GM19324 (cell line): ENCODE measurements around the gene CTSD.
"Not testable (repeated sequence)": the region's sequence is repeated elsewhere in the genome, so short reads cannot be mapped to it uniquely, and the experiment has no call there.

Experiments
- ATAC-seq: cut with Tn5 transposase; IDR thresholded peaks from one replicate; pipeline ENCODE4 v1.9.1; 2021; ENCODE audit warnings: mild to moderate bottlenecking, moderate library complexity; ENCODE audit not compliant: unreplicated experiment, low FRiP score

CTSD gene

DNA sequence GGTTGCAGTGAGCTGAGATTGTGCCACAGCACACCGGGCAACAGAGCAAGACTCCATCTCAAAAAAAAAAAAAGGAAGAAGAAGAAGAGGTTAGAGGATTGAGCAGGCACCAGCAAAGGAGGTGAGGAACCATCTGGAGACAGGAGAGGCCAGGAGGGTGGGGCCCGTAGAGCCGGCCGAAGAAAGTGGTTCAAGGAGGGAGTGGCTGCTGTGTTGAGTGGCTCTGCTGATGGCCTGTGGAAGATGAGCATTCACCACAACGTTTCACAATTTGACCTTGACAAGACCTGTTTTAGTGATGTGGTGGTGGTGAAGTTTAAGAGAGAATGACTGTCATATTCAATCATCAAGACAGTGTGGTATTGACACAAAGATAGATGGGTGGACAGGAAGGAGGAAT is 6.8 kb upstream of the CTSD start:
- ATAC-seq = no peak

- no peak for ATAC-seq
Measured at GRCh38 chr11:1770061-1770460, 6.3 kb upstream of the CTSD start.

DNA sequence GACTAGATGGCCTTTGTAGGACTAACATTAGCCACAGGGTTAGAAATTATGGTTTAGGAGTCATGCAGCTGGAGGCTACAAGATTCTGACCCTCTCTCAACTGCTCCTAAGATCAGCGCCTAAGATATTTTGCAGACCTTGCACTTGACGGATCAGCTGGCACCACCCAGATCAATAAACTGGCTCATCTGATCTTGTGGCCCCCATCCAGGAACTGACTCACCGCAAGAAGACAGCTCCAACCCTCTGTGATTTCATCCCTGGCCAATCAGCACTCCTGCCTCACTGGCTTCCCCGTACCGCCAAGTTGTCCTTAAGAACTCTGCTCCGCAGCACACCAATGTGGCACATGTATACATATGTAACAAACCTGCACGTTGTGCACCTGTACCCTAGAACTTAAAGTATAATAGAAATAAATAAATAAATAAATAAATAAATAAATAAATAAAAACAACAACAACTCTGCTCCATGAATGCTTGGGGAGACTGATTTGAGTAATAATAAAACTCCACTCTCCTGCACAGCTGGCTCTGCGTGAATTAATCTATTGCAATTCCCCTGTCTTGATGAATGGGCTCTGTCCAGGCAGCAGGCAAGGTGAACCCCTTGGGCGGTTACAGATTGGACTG is 5.7 kb upstream of the CTSD start:
- ATAC-seq = not testable (repeated sequence)

DNA sequence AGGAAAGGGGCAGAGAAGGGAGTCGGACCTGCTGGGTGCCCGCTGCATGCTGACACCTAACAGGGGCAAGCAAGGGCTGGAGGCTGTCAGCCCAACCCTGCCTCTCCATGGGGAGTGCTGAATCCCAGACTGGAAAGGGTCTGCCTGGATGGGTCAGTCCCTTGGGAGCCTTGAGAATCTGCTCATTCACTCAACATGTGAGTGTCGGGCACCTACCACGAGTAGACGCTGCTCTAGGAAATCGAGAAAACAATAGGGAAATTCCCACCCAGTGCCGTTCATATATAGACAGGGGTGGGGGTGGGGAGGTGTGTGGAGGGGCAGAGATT is 4.4 kb upstream of the CTSD start:
- ATAC-seq = no peak

GRCh38 chr11:1767399-1768140 is 3.8 kb upstream of the CTSD start:
- no peak for ATAC-seq

GRCh38 chr11:1766719-1767398 is 3.1 kb upstream of the CTSD start:
- ATAC-seq = no peak

DNA sequence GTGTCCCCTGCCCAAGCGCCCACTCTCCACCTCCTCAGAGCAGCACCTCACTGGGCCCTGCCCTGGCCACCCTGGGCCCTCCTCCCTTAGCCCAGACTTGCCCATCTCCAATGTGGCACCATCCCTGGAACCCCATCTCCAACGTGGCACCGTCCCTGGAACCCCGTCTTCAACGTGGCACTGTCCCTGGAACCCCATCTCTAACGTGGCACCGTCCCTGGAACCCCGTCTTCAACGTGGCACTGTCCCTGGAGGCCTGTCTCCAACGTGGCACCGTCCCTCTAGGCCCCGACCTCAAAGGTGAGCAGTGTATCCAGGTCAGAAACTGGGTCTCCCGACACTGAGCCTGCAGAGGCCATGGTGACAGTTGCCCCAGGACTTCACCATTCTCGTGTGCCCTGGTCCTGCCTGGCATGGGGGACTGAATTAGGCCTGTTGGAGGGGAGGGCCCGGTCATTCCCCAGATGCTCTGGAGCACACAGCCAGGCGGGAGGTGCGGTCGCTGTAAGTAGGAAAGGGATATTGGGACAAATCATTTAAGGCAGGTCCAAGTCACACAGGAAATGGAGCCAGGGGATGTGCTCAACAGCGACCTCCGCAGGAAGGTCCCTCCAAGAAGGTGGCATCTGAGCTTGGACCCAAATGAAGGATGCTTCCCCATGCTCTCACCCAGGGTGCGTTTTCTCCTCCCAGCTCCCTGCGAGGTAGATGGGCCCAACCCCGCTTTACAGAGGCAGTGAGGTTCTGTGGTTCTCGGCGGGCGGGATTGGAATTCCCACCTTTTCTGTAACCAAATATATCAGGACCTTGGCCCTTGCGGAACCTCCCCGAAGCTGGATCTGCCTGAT is 2.4 kb upstream of the CTSD start:
- ATAC-seq = no peak

GRCh38 chr11:1763336-1763795 is 361 bp downstream of the CTSD start:
- peak; percentile 21 for ATAC-seq

DNA sequence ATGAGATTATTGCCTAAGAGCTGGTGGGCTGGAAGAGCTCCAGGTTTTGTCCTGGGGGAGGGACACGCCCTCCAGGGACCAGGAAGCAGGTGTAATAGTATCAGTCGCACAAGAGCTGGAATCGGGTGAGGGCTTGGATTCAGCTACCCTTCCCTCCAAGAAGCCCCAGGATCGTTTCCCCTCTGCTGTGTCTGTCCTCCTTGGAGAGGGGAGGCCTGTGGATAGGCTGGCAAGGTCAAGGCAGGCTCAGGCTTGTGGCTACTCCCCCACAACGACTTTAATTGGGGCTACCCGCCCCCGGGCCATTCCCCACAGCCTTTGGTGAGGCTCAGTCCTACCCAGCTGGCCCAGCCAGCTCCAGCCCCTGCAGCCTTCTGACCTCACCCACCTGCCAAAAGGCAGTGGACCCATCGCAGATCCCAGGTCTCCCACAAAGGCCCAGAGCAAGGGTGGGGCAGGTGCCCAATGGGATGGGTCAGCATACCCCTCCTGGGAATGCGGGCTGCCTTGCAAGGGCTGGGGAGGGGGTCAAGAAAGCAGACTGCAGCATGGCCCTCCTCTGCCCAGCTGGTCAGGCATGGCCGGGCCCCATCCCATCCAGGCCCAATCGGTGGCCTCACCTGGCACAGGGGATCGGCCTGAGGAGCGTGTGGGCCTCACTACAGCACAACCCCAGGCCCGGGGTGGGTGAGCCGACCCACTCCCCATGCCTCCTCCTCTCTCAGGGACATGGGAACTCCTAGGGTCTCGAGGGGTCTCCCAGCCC is 1.0 kb downstream of the CTSD start:
- no peak for ATAC-seq

GRCh38 chr11:1761857-1762536 is 1.7 kb downstream of the CTSD start:
- ATAC-seq = no peak

DNA sequence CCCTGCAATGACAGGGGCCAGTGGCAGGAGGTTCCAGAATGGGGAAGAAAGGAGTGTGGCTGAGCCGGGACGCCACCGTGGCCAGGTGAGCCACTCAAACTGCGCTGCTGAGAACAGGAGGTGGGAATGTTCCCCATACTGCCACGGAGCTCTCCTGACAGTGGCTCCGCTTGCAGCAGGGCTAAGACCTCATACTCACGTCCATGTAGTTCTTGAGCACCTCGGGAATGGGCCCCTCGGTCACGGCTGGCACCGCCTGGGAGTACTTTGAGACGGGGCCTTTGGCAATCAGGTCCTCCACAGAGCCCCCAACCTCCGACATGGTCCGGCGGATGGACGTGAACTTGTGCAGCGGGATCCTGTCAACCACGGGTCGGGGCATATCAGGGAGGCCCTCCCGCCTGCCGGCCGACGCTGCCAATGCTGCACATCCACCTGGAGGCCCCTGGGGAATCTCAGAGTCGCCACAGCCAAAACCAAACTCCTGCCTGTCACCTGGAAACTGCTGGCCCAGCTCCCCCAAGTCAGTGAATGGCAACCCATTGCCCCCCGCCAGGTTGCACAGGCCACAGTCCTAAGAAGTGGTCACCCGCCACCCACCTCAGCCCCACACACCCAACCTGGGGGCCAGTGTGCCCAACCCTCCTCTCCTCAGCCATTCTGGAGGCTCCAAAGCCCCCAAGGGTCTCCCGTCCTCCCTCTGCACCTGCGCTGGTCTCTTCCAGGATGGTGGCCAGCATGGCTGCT is 2.4 kb downstream of the CTSD start:
- ATAC-seq = no peak

- no peak for ATAC-seq
Measured at GRCh38 chr11:1760351-1761109, 3.2 kb downstream of the CTSD start.

DNA sequence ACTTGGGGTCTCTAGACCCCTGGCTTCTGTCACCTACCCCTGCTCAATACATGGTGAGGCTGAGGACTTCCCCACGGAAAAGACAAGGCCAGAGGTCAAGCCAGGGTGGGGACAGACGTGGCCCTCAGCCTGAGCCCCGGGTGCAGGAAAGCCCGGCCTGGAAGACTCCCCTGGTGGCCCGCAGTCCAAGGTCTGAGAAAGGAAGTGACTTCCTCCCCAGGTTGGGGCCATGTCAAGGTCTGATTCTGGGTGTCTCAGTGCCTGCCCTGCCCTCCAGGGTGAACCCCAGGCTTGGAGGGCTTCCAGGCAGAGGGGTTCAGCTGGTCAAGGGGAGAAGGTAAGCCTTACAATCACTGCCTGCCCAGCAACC is 3.9 kb downstream of the CTSD start:
- ATAC-seq = no peak

DNA sequence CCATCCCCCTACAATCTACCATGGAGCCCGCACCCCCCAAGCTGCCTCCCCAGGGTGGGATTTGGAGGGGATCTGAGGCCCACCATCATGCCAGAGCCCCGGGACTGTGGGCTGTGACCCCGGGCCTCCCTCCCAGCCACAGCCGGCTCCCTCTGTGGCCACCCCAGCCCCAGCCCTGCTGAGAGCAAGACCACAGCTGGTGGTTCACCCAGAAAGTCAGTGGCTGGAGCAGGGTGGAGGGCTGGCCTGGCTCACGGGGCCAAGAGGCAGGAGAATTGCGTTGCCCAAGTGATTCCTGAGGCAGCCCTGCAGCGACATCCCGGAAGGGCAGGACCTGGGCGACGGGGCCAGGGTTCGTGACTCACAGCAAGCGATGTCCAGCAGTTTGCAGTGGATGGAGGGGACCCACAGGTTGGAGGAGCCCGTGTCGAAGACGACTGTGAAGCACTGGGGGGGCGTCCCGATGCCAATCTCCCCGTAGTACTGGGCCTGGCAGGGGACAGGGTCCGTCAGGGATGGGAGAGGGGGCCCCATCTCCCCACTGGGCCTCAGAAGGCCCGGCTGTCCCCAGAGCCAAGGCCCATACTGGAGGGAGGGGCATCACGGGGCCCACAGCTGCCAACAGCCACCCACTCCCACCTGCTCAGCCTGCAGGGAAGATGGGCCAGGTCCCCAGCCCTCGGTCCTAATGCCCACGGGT is 4.4 kb downstream of the CTSD start:
- no peak for ATAC-seq

- ATAC-seq = no peak
Measured at GRCh38 chr11:1758611-1759150, 5.0 kb downstream of the CTSD start.

- ATAC-seq = no peak
Measured at GRCh38 chr11:1757861-1758610, 5.7 kb downstream of the CTSD start.
